Measurements from ENCODE around the gene BFSP1.

Gene BFSP1

DNA sequence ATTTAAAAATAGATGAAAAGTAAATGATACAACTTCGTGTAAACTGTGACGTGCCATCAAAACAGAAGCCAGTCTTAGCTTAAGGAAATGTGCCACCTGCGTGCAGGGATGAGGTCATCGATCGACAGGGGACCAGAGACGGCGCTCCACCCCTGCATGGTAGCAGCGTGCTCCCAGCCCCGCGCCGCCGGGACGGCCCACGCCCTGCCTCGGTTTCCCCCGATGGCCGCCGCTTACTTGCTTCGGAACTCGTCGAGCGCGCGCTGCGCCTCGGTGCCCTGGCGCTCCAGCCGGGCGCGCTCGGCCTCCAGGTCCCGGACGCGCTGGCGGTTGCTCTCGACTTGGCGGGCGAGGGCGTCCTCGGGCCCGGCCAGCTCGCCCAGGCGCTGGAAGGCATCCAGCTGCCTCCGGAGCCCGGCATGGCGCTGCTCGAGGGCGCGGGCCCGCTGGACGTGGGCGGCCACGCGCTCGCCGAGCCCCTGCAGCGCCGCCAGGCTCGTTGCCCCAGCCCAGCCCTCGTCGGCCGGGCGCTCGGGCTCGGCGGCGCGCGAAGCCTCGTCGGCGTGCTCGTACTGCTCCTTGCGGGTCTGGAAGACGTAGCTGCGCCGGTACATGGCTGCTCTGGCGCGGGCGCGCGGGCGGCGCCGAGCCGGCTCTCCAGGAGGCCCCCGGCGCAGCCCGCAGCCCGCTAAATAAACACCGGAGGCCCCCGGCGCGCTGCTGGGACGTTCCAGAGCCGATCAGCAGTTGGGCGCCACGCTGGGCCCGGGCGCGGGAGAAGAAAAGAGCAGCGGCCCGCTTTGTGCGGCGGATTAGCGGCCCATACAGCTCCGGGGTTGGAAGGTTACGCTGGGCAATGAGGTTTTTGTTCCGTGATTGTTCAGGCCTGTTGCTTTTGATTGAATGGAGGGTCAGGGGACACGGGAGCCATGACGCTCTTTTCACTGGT, at the start of gene BFSP1:
Gene BFSP1 (minus strand): TSS at position 664 of the 949 bp plus-strand sequence. CDS start 50 bp downstream, at position 614.
- peak; percentile 92 for DNase-seq

DNA sequence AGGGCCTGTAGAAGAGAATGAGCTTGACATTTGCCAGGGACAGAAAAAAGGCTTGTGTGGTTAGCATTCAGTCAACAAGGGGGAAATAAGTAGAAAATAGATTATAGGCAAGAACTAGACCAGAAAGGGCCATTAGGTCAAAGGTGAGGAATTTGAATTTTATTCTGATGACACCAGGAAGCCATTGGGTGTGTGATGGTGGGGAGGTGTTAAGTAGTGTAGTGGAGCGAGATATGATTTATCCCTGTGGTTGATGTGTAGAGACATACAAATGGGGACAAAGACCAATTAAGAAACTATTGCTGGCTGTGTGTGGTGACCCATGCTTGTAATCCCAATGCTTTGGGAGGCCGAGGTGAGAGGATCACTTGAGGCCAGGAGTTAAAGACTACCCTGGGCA, 49.7 kb upstream of the BFSP1 start:
- no peak for DNase-seq

DNA sequence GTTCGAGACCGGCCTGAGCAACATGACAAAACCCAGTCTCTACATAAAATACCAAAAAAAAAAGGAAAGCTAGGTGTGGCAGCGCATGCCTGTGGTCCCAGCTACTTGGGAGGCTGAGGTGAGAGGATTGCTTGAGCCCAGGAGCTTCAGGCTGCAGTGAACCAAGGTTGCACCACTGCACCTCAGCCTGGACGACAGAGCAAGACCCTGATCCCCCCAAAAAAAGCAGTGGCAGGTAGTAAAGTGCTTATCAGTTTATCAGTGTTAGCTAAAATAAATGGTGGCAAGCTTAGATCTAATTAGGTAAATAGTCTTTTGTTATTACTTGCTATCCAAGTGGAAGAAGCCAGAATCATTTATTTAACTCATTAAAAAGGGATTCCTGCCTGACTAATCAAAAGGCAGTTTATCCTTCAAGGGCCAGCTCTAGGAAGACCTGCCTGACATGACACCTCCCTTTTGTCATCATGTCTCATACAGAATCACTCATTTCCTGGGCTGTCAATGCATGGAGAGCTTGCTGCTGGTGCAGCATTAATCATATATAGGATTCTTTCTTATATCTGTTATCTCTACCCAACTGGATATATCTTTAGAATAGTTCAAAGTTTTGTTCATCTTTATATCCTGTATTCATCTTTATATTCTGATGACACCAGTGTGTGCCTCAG, 48.3 kb upstream of the BFSP1 start:
- peak; percentile 20 for DNase-seq

DNA sequence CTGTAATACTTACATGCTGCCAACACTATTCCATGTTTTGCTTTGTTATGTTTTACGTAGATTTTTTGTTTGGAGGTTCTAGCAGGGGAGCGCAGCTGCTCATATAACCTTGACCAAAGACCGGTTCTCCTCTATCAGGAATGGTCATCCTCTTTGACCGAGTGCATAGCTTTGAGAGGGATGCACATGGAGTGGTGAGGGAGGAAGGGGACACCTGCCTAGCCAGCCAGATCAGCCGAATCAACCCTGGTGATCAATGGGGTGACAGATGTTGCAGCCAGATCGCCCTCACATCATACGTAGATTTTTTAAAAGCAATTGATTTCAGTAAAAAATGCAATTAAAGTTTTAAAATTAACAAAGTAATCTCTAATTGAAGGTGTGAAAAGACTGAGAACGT, 45.0 kb upstream of the BFSP1 start:
- DNase-seq = no peak

DNA sequence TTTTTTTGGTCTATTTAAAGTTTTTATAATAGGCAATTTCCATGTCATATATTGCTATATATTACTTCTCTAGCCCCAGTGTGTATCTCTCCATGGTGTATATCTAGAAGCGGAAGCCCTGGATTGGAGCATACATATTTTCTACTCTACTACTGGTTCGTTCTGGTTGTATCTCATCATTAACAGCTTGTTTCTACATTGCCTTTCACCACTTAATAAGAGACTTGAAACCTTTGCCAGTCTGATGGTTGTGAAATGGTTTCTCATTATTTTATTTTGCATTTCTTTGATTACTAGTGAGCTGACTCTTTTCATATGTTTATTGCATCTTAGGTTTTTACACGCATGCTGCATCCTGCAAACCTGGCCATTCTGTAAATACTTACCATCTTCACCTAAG, 42.3 kb upstream of the BFSP1 start:
- DNase-seq = peak; percentile 31

DNA sequence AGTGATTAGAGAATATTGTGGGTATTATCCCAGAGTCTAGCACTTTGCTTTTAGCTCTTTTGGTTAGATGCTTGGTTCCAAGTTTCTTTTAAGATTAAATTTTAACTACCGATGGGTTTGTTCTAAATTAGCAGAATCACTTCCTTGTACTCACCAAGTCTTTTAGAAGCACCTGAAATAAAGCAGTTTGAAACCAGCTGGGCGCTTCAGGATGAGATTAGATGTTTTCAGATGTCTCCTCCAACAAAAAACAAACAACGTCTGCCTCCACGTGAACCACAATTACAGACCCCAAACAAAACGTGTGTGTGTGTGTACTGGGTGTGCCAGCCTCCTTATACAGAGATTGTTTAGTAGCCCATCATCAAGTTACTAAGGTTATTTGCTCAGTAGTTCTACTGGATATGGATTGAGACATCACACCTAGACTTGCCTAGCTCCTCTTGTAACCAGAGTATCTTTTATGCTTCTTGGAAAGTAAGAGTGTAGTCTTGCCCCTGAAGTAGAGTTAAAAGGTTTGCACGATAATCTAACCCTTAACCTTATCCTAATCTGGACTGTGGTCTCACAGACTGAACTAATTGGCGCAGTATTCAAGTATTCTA, 41.0 kb upstream of the BFSP1 start:
- peak; percentile 48 for DNase-seq

- no peak for DNase-seq
These were observed 40.0 kb upstream of the BFSP1 start for GRCh38 chr20:17571153-17571527.

DNA sequence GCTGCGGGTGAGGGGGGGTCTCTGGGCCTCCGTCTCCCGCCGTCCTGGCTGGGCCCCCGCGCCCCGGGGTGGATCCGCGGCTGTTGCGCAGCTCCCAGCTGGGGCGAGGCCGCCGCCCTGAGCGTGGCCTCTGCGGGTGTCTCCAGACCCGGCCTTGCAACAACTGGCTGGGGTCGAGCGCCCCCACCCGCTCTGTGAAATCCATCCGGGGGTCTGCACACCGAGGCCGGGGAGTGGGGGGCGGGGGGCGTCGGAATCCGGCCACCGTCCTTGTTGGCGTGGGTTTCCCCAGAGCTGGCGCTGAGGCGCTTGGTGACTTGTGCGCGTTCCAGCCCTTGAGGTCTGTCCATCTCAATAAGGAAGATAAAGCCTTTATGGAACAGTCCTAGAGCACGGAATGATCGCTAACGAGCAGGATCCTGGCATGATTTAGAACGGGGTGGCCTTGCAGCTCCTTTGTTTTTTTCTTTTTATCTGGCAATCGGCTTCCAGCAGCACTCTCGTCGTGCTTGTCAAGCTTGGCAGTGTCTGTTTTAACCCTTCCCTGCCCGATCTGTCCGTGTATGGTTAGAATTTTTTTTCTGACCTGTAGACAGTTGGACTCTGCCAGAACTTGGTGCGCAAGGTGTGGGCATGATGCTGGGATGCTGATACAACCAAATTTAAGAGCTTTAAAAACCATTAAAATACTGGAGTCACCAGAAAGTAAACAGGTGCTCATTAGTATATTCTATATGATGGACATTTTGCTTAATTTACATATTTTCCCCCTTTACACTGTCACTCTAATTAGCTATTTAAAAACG, 39.4 kb upstream of the BFSP1 start:
- DNase-seq = peak; percentile 82

DNA sequence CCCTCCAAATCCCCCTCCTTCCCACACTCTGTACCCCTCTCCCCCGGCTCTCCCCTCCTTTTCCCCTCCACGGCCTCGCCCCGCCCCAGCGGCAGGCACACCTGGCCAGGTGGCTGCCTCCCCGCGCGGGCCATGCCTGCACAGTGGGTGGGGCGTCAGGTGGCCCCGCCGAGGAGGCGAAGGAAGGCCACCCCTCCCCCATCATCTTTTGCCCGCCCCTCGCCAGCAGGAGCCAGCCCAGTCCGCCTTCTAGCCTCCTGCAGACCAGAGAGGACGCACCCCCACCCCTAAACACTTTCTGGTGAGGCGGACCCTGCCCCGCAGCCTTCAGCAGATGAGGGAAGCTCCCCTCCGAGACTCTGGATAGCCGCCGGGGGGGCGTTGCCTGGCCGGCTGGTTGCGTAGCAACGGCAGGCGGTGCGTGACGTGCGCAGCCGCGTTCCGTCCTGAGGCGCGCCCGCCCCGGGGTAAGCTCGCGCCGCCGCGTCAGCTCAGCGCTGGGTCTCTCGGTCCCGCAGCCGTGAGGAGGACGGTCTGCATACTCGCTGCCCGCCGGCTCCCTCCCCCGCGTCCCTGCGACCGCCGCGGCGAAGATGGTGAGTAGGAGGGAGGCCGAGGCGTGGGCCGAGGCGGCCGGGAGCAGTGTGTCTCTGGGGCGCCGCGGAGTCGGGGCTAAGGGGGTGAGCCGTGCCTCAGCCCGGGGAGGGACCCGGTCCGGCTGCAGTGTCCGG, 38.6 kb upstream of the BFSP1 start, which contains the start of gene DSTN:
Gene DSTN (plus strand): TSS at position 460 of the 731 bp plus-strand sequence. CDS start 134 bp downstream, at position 594.
- DNase-seq = peak; percentile 99

DNA sequence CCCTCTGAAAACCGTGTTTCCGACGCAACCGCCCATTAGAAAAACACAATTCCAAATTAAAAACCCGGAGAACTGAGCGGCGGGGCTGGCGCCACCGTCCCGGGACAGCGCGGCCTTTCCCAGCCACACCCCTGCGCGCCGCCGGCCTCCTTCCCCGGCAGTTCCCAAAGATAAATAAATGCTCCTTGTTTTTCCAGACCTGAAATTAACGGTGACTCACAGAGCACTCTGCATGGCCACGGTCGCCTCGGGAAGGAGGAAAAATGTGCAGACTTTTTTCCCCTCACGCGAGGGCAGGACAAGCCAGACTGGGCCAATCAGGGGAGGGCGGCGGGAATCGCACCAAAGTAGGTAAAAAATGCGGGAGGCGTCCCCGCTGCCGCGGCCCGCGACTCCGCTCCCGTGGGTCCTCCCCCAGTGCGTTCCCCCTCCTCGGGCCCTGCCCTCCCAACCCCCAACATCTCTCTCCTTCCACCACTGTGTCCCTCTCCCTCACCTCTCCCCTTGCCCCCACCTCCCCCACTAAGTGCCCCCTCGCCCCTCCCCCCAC, 37.9 kb upstream of the BFSP1 start:
- DNase-seq = peak; percentile 97

DNA sequence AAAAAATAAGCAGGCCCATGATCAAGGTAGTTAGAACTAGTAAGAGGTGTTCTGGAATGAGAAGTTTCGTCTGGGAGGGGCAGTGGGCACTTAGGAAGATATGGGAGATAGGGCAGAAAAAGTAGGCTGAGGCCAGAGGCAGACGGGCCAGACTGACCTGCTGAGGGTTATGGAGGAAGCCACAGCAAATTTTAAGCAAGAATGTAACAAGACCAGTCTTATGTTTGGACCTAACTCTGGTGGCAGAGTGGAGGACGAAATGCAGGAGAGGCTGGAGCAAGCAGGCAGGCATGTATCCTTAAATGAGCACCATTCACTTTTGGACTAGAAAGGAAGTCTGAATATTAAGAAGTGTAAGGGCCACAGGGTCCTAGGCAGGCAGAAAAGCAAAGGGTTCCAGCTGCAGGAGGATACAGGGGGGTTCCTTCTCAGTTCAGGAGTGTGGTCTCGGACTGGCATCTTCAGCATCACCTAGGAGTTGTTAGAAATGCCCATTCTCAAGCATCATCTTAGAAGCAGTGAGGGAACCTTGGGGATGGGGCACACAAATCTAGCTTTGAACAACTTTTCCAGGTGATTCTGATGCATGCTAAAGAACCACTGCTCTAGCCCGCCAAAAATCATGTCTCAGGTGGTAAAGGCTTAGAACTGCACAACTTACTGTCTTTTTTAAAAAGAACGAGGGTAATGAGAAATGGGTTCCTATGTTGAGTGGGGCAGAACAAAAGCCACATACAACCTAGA, 37.0 kb upstream of the BFSP1 start:
- peak; percentile 45 for DNase-seq

- DNase-seq = peak; percentile 29
These were observed 35.2 kb upstream of the BFSP1 start for GRCh38 chr20:17566345-17566744.

GRCh38 chr20:17565169-17565845, 34.1 kb upstream of the BFSP1 start:
- no peak for DNase-seq

DNA sequence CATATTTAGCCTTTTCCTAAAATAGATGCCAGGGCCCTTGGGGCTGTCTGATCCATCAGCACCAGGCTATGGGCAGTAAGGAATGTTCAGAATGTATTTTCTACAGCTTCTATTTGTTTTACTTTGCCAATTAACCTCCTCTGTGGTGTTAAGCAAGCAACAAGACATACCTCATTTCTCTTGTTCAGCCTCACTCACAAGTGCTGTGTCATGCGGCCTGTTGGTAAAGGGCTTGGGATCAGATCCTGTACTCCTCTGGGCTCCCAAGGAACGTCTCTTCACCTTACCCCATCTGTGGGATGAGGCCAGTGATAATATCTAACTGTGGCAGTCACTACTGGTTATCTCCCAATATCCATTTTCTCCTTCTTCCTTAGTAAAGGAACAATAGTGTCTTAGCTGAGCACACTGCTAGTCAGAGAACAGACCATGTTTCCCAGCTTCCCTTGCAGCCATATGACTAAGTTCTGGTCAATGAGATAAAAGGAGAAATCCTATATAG, 31.7 kb upstream of the BFSP1 start:
- peak; percentile 31 for DNase-seq

GRCh38 chr20:17560344-17561074, 29.3 kb upstream of the BFSP1 start:
- DNase-seq = peak; percentile 81

GRCh38 chr20:17559338-17559737, 28.2 kb upstream of the BFSP1 start:
- DNase-seq = peak; percentile 40

- DNase-seq = no peak
These were observed 27.7 kb upstream of the BFSP1 start for GRCh38 chr20:17558941-17559304.

DNA sequence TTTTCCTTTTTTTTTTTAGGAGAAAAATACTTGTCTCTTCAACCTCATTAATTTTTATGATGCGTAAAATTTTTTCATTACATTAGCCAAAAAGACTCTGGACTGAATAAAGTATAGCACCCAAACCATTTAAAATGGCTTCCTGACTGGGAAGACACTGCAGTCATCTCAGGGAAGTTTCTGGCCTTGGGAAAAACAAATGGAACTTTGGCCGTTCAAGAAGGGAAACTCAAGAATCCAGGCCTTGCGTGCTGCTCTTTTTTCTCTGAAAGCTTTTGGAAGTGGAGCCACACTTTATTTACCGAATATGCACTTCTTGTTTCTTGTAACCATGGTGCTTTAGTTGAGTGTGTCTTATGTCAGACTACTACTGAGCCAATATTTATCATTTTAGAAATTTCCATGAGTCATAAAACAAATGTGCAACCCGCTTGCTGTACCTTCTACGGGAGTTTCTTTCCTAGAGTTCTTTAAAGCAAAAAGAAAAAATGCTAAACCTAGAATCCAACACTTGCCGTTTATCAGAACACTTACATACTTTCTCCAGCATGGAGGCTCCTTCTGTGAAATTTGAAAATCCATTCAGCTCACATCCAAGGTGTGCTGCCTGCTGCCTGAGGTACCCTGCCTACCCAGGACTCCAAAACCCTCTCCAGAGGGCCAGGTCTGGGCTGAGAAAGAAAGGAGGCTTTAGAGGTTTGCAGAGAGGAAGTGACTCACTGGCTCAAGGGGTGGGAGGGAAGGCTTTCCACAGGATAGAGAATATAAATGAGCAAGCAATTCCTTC, 27.2 kb upstream of the BFSP1 start:
- peak; percentile 97 for DNase-seq

- peak; percentile 98 for DNase-seq
These were observed 26.5 kb upstream of the BFSP1 start for GRCh38 chr20:17557675-17558006.
